Fibroblast of skin of abdomen (primary cell): Measurements from ENCODE around the gene ACTRT2.

Experiments used
- DNase-seq: peaks from one replicate; pipeline ENCODE4 v3.0.0-alpha.2; 2013

Gene ACTRT2

GRCh38 chr1:3055051-3055450 lies 33.8 kb downstream of the ACTRT2 start:
- DNase-seq: no peak

- DNase-seq: no peak
Measured at GRCh38 chr1:3056641-3057040, 35.4 kb downstream of the ACTRT2 start.

GRCh38 chr1:3058263-3059030 lies 37.2 kb downstream of the ACTRT2 start:
- DNase-seq: no peak

- DNase-seq: no peak
Measured at GRCh38 chr1:3060127-3060526, 38.9 kb downstream of the ACTRT2 start.

GRCh38 chr1:3060601-3061551 lies 39.6 kb downstream of the ACTRT2 start:
- DNase-seq: no peak

- DNase-seq: no peak
Measured at GRCh38 chr1:3061566-3061965, 40.3 kb downstream of the ACTRT2 start.

GRCh38 chr1:3061981-3062615 lies 40.8 kb downstream of the ACTRT2 start:
- no peak for DNase-seq

- DNase-seq: no peak
Measured at GRCh38 chr1:3062616-3063378, 41.5 kb downstream of the ACTRT2 start.

- DNase-seq: no peak
Measured at GRCh38 chr1:3063379-3064295, 42.4 kb downstream of the ACTRT2 start.

- DNase-seq: no peak
Measured at GRCh38 chr1:3064296-3064850, 43.1 kb downstream of the ACTRT2 start.

GRCh38 chr1:3064901-3065300 lies 43.6 kb downstream of the ACTRT2 start:
- DNase-seq: no peak

GRCh38 chr1:3065396-3065795 lies 44.1 kb downstream of the ACTRT2 start:
- no peak for DNase-seq

- DNase-seq: no peak
Measured at GRCh38 chr1:3065797-3066196, 44.5 kb downstream of the ACTRT2 start.

GRCh38 chr1:3066250-3066711 lies 45.0 kb downstream of the ACTRT2 start:
- DNase-seq: no peak

GRCh38 chr1:3066826-3067225 lies 45.6 kb downstream of the ACTRT2 start:
- DNase-seq: no peak

GRCh38 chr1:3067301-3067670 lies 46.0 kb downstream of the ACTRT2 start:
- DNase-seq: no peak

- DNase-seq: no peak
Measured at GRCh38 chr1:3067671-3068563, 46.6 kb downstream of the ACTRT2 start.

GRCh38 chr1:3068564-3069431 lies 47.5 kb downstream of the ACTRT2 start, which contains the start of gene PRDM16:
Gene PRDM16, plus strand, starts transcription at chr1:3069203. Its CDS starts 57 bp downstream, at chr1:3069260.
- peak; percentile 68 for DNase-seq
